HG03064 (cell line): ENCODE results near the gene MGAT3.
A peak's percentile ranks its signal among the peaks of the same experiment; 100 is the strongest.

Source experiments
- ATAC-seq: cut with Tn5 transposase; IDR thresholded peaks from one replicate; pipeline ENCODE4 v1.9.1; 2021; ENCODE audit warnings: low read depth; ENCODE audit not compliant: unreplicated experiment

MGAT3 gene

DNA sequence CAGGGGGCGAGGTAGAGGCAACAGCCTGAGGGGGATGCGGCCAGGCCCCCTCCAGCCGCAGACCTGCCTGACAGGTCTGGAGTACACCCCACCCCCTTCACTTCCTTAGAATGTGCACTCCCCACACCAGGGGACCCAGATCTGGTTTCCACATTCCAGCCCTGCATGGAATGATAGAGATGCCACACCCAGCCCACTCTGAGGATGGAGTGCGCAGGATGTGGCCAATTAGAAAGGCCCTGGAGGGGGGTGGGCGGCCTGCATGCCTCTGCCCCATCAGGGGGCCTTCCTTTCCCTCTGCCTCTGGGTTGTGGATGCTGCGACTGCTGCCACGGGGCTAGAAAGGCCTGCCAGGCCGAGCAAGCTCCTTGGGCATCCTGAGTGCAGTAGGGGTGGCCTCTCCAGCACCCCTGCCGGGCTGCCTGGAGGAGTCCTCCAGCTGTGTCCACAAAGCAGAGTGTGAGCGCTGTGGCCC lies 28.2 kb upstream of the MGAT3 start:
- ATAC-seq: no peak

DNA sequence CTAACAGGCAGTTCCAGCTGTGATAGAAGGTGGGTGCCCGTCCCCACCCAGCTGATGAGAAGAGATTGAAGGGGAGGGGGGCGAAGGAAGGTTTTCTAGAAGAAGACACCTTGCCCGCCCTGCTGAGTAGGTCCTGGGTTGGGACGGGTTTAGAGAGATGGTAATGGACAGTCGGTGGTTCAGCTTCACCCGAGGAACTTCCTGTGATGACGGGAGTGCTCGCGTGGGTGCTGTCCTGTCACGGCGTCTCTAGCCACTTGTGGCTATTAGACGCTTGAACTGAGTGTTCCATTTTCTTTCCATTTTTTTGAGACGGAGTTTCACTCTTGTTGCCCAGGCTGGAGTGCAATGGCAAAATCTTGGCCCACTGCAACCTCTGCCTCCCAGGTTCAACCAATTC lies 27.6 kb upstream of the MGAT3 start:
- no peak for ATAC-seq

DNA sequence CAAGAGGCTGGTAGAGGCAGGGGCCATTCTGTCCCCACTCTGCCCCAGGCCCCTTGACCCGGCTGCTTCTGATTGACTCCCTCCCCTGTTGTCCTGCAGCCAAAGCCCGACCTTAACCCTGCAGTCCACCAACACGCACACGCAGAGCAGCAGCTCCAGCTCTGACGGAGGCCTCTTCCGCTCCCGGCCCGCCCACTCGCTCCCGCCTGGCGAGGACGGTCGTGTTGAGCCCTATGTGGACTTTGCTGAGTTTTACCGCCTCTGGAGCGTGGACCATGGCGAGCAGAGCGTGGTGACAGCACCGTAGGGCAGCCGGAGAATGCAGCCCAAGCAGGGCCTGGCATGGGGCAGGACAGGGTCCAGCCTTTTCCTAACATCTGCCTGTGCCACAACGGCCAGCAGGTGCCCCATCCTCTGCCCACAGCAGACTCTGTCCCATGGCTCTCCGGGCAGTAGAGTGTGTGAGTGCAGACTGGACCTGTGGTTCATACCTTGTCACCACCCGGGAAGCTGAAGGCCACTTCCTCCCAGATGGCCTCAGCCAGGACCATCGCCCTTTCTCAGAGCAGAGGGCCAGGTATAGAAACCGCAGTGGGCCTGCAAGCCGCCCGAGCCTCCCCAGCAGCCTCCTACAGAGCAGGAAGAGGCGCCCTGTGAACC lies 26.8 kb upstream of the MGAT3 start:
- ATAC-seq: no peak

- no peak for ATAC-seq
These were observed 26.1 kb upstream of the MGAT3 start for GRCh38 chr22:39430576-39431150.

GRCh38 chr22:39431216-39431801 lies 25.5 kb upstream of the MGAT3 start:
- ATAC-seq: no peak

GRCh38 chr22:39431821-39432251 lies 25.0 kb upstream of the MGAT3 start:
- ATAC-seq: no peak

DNA sequence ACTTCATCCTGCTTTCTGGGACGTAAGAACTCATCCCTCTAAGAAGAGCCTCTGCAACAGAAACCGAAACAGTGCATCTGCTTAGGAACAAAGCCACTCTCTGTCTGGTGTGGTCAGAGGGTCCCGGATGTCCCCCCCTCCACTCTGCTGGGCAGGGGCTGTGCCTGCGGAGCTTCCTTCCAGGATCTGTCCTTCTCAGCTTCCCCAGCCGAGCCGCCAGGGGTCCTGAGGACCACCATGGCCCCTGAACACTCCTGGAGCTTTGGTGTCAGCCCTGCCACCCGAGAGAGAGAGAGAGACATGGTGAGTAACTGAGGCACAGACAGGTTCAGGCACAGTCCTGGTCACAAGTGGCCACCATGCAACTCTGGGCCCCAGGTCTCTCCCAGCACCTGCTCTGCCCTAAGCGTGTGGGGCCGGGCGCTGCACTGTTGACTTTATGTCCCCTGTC lies 24.4 kb upstream of the MGAT3 start:
- ATAC-seq: no peak

GRCh38 chr22:39433476-39434242 lies 23.2 kb upstream of the MGAT3 start:
- ATAC-seq: no peak

DNA sequence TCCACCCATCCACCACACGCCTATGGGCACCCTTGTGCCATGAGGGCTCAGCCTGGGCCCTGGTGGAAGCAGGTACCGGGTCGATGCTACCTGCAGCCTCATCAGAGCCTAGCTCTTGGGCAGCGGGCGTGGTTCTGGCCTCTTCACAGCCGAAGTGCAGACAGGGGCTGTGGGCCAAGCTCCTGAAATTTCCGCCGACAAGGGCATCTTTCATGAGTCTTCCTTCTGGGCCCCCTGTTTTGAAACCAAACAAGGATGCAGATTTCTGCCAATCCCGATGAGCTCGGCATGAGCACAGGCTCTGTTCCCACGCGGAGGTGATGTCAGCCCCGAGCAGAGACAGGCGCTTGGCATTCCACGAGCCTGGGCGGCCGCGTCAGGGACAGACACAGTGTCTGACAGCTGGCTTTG lies 22.6 kb upstream of the MGAT3 start:
- no peak for ATAC-seq

DNA sequence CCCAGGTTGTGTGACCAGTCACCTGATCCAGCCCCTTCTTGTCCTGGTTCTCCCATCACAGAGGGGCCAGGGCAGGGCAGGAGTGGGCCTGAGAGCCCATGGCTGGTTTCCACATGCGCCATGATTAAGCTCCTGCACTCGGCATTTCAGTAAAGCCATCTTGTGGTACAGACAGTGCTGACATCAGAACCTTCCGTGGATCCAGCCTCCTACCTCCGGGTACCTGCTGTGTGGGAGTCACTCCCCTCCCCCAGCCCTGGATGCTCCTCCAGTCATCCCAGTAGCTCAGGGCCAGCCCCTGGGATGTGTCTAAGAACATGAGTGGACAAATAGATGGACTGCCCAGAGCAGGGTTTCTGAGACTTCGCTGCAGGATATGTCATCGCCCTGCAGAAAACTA lies 22.1 kb upstream of the MGAT3 start:
- no peak for ATAC-seq

GRCh38 chr22:39435616-39436015 lies 21.2 kb upstream of the MGAT3 start:
- no peak for ATAC-seq

DNA sequence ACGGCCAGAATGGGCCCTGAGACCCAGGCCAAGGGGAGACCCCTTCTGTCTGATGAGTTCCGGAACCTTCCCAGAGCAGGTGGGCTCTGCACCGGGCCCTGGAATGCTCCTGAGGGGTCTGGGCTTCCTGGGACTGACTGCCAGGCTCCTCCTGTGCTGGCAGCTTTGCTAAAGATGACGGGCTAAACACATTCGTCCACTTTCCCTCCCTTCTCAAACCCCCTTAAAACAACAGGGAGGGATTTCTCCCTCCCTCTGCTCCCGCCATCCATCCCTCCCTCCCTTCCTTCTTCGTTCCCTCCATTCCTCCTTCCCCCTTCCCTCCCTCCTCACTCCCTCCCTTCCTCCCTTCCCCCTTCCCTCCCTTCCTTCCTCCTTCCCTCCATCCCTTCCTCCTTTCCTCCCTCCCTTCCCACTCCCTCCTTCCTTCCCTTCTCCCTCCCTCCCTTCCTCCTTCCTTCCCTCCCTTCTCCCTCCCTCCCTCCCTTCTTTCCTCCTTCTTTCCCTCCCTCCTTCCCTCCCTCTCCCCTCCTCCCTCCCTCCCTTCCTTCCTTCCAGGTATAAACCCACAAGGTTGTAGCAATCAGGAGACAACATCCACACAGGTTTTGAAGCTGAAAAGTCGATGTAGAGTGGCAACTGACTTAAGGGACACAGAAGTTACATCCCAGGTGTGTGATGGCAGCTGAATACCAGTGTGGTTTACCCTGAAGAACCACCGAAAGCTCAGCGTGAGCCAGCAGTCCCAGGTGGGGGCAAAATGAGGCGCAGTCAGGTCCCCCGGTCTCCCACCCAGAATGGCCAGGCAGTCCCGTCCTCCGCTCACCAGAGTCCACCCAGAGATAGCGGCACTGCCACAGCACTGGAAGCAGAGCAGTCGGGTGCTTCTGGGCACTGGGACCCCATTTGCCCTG lies 18.8 kb upstream of the MGAT3 start:
- no peak for ATAC-seq

GRCh38 chr22:39439170-39439569 lies 17.6 kb upstream of the MGAT3 start:
- ATAC-seq: no peak

DNA sequence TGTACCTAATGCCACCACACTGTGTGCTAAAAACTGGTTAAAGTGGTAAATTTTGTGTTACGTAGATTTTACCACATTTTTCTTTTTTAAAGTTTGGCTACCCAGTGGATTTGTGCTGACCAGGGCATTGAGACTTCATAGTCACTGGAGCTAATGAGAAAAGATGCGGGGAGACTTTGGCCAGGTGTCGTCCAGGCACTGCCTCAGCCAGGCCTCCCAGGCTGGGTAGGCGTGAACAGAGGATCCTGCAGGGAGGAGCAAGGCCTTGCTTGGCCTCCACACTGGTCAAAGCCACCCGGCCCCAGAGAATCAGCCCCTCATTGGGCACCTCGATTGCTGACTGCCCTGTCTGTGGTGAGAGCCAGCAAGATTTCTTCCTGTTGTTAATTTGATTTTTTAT lies 13.4 kb upstream of the MGAT3 start:
- no peak for ATAC-seq

- no peak for ATAC-seq
These were observed 12.5 kb upstream of the MGAT3 start for GRCh38 chr22:39444247-39444800.

- ATAC-seq: no peak
These were observed 11.8 kb upstream of the MGAT3 start for GRCh38 chr22:39444937-39445465.

GRCh38 chr22:39445678-39446077 lies 11.1 kb upstream of the MGAT3 start:
- no peak for ATAC-seq

- ATAC-seq: peak; percentile 17
These were observed 10.5 kb upstream of the MGAT3 start for GRCh38 chr22:39446239-39446721.

DNA sequence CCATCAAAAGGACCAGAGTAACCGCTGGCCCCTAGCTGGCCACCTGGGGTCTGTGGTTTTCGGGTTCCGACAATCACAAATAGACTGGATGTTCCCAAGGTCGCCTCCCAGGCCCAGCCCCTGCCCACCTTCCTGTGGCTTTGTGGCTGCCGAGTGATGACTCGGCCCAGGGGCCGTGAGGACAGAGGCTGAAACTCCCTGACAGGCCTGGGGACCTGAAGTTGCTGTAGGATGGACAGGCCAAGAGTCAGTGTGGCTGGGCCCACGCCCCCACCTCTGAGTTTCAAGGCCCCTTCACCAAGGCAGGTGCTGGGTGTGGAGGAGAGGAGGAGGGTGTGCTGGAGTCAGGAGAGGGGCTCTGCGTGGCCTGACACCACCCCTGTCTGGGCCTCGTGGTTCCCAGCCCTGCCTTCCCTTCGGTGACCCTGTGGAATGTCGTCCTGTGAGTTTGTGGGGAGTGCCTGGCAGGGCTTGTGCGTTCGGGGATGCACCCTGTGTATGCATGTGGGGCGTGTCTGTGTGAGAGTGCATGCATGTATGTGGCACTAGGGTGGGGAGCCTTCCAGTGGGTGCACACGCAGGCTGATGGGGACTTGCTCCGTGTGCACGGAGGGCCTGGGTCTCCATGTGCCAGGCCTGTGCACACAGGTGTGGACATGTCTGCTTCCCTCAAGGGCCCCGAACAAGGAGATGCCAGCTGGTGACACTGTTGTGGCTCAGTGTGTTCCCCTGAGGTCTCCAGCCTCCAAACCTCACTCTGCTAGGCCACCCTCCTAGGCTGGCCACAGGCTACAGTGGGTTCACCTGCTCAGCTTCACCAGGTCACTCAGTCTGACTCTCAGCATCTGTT lies 8.4 kb upstream of the MGAT3 start:
- ATAC-seq: no peak
